SW 1271 (cell line): ENCODE measurements around the gene MRPL52.
"Not testable (repeated sequence)": the region's sequence is repeated elsewhere in the genome, so short reads cannot be mapped to it uniquely, and the experiment has no call there.

ENCODE experiments used
- DNase-seq, 2 experiments: peaks; one replicate each; lab custom pipeline; 2025; lab: John Stamatoyannopoulos, UW

MRPL52 gene

GRCh38 chr14:22839159-22839779, 9.6 kb downstream of the MRPL52 start:
- DNase-seq = no peak

DNA sequence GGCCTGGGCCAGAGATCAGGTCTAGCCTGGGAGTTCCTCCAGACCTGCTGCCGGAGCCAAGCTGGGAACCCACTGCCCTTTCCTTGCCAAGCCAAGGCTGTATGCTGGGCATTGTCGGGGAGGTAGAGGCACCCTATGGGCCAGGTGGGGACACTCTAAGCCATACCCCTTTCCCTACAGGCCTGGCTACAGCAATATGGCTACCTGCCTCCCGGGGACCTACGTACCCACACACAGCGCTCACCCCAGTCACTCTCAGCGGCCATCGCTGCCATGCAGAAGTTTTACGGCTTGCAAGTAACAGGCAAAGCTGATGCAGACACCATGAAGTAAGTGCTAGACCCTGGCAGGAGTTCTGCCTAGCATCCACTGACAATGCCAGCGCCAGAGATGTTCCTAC, 11.6 kb downstream of the MRPL52 start:
- no peak for DNase-seq

DNA sequence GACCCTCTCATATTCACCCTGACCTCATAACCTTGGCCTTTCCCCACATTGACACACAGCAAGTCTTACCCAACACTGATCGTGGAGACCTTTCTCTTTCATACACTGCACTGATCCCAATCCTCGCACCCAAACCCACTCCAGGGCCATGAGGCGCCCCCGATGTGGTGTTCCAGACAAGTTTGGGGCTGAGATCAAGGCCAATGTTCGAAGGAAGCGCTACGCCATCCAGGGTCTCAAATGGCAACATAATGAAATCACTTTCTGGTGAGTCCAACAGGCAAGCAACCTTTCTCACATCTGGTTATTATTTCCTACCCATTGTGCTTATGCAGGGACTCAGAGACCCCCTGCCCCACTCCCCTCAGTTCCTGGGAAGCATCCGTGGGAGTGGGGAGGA, 12.1 kb downstream of the MRPL52 start:
- no peak for DNase-seq

DNA sequence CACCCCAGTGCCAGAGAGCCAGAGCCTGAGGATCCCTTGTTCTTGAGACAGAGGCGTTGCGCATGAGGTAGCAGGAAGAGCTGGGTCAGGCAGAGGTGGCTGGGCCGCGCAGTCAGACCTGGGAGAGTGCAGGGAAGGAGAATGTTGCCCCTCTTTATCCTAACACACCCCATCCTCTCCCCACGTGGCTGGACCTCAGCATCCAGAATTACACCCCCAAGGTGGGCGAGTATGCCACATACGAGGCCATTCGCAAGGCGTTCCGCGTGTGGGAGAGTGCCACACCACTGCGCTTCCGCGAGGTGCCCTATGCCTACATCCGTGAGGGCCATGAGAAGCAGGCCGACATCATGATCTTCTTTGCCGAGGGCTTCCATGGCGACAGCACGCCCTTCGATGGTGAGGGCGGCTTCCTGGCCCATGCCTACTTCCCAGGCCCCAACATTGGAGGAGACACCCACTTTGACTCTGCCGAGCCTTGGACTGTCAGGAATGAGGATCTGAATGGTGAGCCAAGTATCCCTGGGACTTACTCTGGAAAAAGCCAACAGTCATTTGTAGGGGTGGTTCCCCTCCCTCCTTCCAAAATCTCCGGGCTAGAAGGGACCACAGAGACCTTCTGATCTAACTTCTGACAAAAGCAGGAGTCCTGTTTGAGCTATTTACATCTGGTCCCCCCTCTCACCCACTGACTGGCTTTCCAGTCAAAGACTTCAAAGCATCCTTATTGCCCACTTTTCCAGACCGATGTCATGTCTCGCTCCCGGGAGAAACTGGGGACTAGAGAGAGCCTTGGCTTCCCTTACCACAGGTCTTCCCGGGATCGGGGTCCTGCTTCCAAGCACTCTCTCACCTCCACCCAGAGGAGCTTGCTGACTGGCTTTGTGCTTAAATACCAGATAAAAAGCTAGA, 12.8 kb downstream of the MRPL52 start:
- DNase-seq = no peak

DNA sequence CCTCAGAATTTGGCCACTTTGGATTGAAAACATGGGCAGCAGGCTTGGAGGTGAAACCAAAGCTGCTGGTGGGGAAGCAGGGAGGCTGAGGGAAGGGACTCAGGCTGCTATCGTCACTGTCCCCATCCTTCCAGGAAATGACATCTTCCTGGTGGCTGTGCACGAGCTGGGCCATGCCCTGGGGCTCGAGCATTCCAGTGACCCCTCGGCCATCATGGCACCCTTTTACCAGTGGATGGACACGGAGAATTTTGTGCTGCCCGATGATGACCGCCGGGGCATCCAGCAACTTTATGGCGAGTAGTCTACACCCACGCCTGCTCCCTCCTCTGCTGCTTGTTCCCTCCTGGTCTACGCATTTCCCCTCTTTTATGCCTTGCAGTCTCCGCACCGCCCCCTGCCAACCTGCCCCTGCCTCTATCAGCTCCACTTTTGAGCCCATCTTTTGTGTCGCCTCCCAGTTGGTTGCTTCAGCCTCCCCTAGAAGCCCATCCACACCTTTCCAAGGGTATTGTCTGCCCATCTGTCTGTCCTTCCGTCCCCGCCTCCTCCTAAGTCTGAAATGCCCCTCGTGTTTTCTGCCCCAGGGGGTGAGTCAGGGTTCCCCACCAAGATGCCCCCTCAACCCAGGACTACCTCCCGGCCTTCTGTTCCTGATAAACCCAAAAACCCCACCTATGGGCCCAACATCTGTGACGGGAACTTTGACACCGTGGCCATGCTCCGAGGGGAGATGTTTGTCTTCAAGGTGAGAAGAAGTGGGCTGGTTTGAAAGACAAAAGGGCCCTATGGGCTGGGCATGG, 13.6 kb downstream of the MRPL52 start:
- no peak for DNase-seq

DNA sequence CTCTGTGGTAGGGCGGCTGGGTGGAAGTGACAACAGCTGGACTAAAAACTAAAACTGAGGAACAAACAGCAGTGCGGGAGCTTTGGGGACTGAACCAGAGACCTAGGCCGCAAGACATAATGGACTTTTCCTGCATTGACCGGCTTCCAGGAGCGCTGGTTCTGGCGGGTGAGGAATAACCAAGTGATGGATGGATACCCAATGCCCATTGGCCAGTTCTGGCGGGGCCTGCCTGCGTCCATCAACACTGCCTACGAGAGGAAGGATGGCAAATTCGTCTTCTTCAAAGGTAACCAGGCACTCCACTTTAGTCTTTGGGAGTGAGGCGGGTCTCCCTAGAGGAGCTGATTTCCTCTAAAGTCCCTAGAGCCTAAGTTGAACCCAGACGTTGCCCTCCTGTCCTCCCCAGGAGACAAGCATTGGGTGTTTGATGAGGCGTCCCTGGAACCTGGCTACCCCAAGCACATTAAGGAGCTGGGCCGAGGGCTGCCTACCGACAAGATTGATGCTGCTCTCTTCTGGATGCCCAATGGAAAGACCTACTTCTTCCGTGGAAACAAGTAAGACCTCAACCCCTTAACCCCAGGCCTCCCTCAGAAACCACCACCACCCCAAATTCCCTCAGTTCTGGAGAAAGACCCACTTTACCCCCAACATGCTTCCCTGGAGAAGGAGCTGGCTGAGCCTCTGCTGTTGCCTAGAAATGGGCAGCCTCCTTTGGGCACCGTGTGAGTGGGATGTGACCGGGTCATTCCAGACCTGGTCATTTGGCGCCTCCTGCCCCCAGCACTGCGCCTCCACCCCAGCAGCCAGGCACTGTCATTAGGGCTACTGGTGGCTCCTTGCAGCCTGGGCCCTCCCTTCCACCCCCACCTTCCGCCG, 14.8 kb downstream of the MRPL52 start:
- no peak for DNase-seq

DNA sequence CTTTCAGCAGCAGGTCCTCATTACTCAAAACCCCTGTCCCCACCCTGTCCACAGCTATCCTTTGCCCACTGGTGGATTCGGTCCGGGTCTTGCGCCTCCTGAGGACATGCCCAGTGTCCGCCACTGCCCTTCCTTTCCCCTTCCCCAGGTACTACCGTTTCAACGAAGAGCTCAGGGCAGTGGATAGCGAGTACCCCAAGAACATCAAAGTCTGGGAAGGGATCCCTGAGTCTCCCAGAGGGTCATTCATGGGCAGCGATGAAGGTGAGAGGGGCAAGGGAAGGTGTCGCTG, 15.4 kb downstream of the MRPL52 start:
- no peak for DNase-seq

DNA sequence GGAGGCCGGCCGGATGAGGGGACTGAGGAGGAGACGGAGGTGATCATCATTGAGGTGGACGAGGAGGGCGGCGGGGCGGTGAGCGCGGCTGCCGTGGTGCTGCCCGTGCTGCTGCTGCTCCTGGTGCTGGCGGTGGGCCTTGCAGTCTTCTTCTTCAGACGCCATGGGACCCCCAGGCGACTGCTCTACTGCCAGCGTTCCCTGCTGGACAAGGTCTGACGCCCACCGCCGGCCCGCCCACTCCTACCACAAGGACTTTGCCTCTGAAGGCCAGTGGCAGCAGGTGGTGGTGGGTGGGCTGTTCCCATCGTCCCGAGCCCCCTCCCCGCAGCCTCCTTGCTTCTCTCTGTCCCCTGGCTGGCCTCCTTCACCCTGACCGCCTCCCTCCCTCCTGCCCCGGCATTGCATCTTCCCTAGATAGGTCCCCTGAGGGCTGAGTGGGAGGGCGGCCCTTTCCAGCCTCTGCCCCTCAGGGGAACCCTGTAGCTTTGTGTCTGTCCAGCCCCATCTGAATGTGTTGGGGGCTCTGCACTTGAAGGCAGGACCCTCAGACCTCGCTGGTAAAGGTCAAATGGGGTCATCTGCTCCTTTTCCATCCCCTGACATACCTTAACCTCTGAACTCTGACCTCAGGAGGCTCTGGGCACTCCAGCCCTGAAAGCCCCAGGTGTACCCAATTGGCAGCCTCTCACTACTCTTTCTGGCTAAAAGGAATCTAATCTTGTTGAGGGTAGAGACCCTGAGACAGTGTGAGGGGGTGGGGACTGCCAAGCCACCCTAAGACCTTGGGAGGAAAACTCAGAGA, 16.3 kb downstream of the MRPL52 start:
- DNase-seq = no peak

DNA sequence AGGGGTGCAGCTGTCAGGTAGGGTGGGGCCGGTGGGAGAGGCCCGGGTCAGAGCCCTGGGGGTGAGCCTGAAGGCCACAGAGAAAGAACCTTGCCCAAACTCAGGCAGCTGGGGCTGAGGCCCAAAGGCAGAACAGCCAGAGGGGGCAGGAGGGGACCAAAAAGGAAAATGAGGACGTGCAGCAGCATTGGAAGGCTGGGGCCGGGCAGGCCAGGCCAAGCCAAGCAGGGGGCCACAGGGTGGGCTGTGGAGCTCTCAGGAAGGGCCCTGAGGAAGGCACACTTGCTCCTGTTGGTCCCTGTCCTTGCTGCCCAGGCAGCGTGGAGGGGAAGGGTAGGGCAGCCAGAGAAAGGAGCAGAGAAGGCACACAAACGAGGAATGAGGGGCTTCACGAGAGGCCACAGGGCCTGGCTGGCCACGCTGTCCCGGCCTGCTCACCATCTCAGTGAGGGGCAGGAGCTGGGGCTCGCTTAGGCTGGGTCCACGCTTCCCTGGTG, 17.2 kb downstream of the MRPL52 start:
- no peak for DNase-seq

DNA sequence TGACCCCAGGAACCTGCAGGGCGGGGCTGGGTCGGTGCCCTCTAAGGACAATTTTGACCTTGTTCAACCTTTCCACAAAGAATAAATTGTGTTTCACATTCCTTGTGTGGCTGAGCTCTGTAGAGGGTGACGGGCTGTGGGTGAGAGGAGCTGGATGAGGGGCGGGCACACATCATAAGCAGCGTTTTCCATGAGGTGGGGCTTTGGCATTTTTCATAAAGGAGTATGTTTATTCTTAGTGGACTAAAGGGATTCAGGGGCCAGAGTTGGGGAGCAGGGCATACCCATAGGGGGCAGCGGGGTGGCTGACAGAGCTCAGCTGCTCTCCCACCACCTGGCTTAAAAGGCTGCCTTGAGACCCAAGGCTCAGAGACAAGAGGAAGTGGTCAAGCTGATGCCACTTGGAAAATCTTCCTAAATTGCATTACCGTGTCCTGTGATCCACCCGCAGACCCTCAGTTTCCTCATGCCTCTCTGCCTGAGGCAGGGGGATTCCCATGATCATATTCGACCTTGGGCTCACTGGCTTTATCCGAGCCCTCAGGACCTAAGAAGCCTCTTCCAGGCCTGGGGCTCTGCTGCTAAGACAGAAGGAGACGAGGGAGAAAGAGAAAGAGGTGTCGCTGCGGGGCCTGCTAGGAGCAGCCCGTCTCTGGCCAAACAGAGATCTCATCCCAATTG, 18.1 kb downstream of the MRPL52 start:
- no peak for DNase-seq

DNA sequence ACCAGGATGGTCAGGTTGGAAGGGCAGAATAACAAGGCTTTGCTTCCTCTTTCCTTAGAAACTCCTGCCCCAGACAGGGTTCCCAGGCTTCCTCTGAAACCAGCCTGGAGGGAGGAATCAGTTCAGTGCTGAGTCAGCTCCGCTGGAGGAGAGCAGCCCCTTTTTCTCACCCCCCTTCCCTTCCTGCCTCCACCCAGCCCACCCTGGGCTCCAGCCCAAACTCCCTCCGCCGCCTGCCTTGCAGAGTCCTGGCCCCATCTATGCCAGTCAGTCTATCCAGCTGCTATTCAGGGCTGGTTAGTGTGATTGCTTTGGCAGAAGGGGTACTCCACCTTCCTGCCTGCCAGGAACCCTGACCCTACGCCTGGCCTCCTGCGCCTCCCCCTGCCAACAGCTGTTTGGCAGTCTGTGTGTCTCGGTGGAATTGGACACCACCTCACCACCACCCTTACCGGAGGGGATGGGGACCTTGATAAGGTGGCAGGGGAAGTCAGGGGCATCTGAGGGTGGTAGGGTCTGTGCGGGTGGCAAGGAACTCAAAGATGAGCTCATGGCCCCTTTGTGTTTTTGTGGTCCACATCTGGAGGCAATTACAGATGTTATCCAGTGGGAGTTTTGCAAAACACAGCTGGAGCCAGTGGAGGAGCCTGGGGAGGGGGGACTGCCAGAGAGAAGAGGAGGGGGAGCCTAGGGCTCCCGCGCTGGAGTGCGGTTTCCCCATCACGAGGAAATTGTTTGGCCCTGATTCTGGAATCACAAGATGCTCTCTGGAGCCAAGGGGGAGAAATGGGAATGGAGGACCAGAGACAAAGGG, 18.9 kb downstream of the MRPL52 start:
- no peak for DNase-seq

DNA sequence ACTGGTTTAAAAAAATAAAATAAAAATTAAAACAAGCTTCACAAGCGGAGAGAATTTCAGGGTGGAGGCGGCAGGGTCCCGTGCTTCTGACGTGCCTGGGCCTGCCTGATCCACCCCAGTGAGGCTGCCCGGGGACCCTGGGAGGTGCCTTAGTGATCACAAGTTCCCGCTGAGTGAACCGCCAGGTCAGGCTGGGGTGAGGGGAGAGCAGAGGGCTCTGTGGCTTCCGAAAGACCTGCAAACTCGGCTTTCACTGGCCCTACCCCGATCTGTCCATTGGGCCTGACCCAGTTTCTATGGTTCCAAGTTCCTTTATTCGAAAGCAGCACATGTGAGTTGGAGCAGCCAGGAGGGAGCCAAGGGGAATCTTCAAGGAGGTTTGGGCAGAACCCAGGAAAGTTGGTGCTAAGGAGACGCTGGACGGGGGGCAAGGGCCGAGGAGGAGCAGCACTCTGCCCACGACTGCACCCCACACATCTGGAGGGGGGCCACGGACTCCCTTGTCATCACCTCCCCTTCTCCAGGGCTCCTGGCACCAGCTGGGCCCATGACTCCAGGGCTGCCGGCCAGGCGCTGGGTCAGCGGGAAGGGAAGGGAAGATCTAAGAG, 19.6 kb downstream of the MRPL52 start:
- DNase-seq = no peak

- peak; percentile 64 to 71 for DNase-seq
Observed at GRCh38 chr14:22850944-22851764, 21.5 kb downstream of the MRPL52 start.

DNA sequence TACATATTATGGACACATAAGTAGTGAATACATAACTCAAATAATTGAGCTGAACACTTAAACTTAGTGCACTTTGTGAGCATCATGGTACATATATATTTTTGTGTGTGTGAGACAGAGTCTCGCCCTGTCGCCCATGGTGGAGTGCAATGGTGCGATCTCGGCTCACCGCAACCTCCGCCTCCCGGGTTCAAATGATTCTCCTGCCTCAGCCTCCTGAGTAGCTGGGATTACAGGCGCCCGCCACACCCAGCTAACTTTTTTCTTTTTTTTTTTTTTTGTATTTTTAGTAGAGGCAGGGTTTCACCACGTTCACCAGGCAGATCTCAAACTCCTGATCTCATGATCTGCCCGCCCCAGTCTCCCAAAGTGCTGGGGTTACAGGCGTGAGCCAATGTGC, 22.5 kb downstream of the MRPL52 start:
- not testable (repeated sequence) for DNase-seq

DNA sequence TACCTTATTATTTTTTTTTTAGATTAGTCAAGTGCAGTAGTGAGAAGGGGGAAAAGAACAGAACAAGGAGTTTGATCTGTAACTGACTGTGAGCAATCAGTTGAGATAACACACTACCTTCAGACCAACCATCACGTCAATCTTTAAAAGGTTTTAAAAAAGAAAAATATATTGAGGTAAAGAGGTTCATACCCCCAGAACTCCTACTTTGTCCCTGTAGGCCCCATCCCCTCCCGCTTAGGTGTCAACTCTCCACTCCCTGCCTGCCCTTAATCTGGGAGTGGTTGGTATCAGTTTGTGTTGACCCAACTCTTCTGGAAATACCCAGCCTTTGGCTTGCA, 22.9 kb downstream of the MRPL52 start:
- DNase-seq = no peak

- peak; percentile 58 to 68 for DNase-seq
Observed at GRCh38 chr14:22852940-22853767, 23.5 kb downstream of the MRPL52 start.

DNA sequence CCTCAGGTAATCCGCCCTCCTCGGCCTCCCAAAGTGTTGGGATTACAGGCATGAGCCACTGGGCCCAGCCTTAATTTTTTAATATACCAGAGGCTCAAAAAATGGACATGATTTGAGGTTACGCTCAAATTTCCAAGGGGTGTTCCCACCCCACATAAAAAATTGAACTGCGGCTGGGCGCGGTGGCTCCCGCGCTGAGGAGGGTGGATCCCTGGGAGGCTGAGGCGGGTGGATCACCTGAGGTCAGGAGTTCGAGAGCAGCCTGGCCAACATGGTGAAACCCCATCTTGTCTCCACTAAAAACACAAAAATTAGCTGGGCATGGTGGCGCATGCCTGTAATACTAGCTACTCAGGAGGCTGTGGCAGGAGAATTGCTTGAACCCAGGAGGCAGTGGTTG, 24.6 kb downstream of the MRPL52 start:
- DNase-seq = not testable (repeated sequence)
